DOHH2 (cell line): ENCODE measurements around the gene ITCH.
"Not testable (repeated sequence)": the region's sequence is repeated elsewhere in the genome, so short reads cannot be mapped to it uniquely, and the experiment has no call there.

Experiments used
- EZH2phosphoT487 ChIP-seq: fragments of 200-600 bp; sonication (generic); IDR thresholded peaks from 2 replicates; pipeline ENCODE4 v1.6.1; 2017; ENCODE audit warnings: borderline replicate concordance, mild to moderate bottlenecking, antibody characterized with exemption, low read length, moderate library complexity, mixed read lengths
- TF ChIP-seq, protein P1 (sequence below): fragments of 200-600 bp; sonication (generic); IDR thresholded peaks from one replicate; pipeline ENCODE4 v1.5.1; 2014; ENCODE audit warnings: antibody characterized with exemption, mild to moderate bottlenecking, low read depth, low read length; ENCODE audit not compliant: poor library complexity, severe bottlenecking

DNA sequence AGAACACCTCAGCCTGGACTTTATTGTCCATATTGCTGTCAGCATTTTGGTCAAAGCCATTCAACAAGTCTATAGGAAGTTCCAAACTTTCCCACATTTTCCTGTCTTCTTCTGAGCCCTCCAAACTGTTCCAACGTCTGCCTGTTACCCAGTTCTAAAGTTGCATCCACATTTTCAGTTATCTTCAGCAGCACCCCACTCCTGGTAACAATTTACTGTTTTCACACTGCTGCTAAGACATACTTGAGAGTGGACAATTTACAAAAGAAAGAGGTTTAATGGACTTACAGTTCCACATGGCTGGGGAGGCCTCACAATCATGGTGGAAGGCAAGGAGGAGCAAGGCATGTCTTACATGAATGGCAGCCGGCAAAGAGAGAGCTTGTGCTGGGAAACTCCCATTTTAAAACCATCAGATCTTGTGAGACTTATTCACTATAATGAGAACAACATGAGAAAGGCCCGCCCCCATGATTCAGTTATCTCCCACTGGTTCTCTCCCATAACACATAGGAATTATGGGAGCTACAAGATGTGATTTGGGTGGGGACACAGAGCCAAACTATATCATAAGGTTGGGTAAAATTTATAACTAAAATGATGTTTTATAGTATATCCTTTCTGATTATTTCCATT, 120.6 kb downstream of the ITCH start:
- TF ChIP-seq, protein P1, sequence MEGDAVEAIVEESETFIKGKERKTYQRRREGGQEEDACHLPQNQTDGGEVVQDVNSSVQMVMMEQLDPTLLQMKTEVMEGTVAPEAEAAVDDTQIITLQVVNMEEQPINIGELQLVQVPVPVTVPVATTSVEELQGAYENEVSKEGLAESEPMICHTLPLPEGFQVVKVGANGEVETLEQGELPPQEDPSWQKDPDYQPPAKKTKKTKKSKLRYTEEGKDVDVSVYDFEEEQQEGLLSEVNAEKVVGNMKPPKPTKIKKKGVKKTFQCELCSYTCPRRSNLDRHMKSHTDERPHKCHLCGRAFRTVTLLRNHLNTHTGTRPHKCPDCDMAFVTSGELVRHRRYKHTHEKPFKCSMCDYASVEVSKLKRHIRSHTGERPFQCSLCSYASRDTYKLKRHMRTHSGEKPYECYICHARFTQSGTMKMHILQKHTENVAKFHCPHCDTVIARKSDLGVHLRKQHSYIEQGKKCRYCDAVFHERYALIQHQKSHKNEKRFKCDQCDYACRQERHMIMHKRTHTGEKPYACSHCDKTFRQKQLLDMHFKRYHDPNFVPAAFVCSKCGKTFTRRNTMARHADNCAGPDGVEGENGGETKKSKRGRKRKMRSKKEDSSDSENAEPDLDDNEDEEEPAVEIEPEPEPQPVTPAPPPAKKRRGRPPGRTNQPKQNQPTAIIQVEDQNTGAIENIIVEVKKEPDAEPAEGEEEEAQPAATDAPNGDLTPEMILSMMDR = not testable (repeated sequence)
- not testable (repeated sequence) for TF ChIP-seq EZH2phosphoT487
